ENCODE results near the gene KCND2. TPM values are rescaled to one million over a fixed set of nuclear protein-coding genes. Genes with fewer than 3 reads are reported as not detected.
A peak's percentile ranks its signal among the peaks of the same experiment; 100 is the strongest.
"Not testable (repeated sequence)": the region's sequence is repeated elsewhere in the genome, so short reads cannot be mapped to it uniquely, and the experiment has no call there.

KCND2 gene
- total RNA-seq, 1 donor from 2014 or later: 0.40 TPM

DNA sequence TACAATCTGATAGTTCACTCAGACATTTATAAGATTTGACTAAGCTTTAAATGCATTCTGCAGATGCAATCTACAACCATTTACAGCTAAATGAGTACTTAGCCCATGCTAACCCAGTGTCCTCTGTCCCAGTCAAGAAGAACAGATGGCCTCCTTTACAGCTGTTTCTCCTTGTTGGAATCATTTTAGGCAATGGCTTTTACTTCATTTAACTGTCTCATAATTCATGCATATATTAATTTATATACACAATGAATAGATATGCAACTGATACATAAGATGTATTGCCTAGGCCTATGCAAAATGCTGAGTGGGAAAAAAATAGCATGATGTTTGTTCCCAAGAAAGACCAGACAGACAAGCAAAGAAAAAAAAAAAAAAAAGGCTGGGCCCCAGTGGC is 502.8 kb downstream of the KCND2 start:
- ATAC-seq: no peak
- intact Hi-C loops (cut with DNase I): no loop called here
- DNase-seq (ENCODE audit: low spot score): no peak

DNA sequence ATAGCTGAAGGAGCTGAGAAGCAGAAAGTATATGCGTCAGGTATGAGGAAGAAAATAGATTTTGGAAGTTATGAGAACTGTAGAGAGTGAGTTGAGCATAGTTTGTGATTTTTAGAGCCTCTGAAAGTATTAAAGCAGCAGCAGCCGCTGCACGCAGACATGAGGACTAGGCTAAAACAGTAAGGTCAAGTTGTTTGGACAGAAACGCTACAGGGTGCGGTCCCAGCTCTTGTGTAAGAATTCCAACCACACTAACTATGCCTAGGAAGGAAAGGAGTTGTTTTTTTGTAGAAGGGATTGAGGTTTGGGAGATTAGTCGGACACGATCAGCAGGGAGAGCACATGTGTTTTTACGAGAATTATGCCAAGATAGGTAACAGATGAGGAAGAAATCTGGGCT is 506.1 kb downstream of the KCND2 start:
- ATAC-seq; DNase-seq (ENCODE audit: low spot score); intact Hi-C loops (cut with DNase I): not testable (repeated sequence)

DNA sequence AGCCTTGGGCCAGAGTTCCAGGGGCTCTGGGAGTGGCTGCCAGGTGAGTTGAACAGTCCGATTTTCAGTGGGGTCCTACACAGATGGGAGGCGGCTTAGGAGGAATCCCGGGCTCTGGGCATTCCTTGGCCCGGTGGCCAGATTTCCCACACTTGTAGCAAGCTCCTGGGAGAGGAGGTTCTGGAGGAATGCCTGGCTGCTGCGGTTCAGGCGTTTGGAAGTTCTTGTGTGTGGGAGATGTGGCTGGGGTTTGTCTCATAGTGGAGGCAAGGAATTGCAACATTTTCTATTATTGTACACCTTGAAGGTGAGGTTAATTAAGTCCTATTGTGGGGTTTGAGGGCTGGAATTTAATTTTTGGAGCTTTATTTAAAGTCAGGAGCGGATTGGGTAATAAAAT is 507.5 kb downstream of the KCND2 start:
- DNase-seq (ENCODE audit: low spot score); intact Hi-C loops (cut with DNase I); ATAC-seq: not testable (repeated sequence)

DNA sequence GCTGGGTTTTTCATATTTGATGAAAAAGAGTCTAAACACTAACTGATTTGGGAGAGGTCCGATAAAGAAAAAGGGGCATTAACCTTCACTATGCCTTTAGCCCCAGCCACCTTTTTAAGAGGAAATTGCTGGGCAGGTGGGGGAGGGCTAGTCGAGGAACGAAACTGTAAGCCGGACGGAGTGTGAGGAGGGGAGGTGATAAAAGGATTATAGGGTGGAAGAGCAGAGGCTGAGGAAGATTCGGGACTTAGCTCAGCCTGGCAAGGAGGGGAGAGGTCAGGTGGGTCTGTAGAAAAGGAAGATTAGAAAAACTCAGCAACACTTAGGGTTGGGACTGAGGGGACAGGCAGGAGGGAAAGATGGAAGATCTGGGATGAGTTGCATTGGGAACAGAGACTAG is 508.0 kb downstream of the KCND2 start:
- DNase-seq (ENCODE audit: low spot score) (no peak), ATAC-seq (no peak)
- intact Hi-C loops (cut with DNase I): no loop called here

DNA sequence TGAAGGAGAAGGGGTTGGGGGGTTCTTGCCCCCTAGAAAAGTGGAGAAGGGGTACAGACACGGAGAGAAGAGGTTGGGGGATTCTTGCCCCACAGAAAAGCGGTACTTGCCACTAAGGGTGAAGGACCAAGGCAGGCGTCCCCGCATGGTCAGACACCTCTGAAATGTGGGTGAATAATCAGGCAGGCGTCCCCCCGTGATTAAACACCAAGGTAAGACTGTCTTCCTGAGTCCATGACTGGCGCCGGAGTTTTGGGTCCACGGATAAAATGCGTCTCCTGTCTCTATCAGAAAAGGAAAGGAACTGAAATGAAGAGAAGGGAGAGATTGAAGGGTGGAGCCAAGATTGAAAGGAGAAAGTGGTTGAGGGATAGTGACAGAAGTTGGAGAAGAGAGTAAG is 508.9 kb downstream of the KCND2 start:
- DNase-seq (ENCODE audit: low spot score); ATAC-seq; intact Hi-C loops (cut with DNase I): not testable (repeated sequence)

DNA sequence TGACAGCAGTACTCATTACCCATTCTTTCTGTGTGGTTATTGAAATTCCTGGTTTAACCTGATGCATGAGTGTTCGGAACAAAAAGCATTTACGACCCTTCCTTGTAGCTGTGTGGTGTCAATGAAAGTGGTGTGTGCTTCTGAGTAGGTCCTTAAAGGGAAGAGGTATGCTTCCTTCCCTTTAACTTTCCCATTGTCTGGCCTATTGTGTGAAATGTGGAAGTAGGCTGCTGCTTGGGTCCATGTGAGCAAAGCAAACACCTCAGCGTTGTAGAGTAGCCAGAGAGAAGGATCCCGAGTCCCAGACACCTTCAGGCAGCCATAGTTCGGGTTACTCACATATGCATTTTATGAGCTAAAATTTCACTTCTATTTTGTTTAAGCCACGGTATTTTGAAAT is 510.3 kb downstream of the KCND2 start:
- ATAC-seq (no peak), DNase-seq (ENCODE audit: low spot score) (no peak)
- intact Hi-C loops (cut with DNase I): no loop called here

DNA sequence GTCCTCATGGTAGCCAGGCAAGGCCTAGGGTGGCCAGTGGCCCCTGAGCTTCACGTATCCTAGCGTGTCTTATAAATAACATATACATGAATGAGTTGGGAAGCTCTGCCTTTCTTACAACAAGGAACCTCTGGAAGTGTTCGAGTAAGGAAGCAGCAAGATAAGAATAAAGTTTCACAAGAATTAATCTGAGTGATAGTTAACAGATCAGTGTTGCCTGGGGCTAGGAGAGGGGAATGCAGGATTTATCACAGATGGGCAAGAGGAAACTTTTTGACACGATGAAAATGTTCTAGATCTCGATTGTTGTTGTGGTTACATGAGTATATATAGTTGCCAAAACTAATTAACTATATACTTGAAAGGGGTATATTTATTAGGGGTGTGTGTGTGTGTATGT is 510.7 kb downstream of the KCND2 start:
- DNase-seq (ENCODE audit: low spot score): no peak
- intact Hi-C loops (cut with DNase I): no loop called here
- no peak for ATAC-seq

DNA sequence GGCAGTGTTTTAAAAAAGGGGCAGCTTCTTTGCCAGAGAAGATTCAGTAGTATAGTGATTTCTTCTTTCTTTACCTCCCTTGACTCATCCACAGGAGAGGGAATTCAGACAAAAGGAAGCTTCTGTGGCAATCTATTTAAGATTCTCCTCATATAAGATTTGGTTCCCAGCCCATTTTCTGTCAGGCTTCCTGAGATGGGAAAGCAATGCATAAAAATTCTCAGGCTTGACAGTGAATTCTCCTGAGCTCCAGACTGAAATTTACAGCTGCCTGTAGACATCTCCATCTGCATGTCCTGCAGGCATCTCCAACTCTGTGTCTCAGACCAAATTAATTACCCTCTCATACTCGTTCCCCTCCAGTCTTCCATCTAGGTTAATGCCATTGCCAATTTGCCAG is 512.1 kb downstream of the KCND2 start:
- ATAC-seq: no peak
- DNase-seq (ENCODE audit: low spot score): no peak
- intact Hi-C loops (cut with DNase I): no loop called here

DNA sequence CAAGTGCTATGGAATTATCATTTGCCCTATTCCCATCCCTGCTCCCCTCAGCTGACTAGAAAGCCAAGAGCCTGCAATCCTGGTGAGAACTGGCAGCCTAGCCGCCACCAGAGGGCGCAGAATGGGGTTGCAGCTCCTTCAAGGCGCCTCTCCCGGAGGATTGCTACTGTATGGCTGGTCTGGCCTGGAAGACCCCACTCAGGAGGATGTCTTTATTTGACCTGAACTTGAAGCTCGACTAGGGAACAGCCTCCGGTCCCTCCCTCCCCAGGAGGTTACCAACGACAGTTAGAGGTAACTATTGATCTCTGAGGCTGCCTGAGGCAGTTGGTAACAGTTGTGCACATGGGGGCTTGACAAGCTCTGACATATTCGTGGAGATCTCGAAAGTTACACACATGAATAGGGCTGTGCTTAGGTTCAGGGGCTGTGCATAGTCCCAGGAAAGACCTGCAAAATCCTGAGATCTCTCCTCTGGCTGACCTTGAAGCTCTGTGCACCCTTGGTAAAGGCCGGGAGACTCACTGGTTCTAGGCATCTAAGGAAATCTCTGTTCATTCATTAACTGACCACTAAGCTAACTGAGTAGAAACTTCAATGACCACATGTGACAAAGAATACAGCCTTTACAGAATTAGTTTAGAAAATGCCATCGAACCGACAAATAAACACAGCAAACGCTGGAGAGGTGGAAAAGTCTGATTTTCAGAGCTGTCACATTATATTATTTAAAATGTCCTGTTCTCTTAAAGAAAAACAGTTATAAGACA is 519.3 kb downstream of the KCND2 start:
- peak; percentile 89 for ATAC-seq
- DNase-seq (ENCODE audit: low spot score): peak; percentile 82
- intact Hi-C loops (cut with DNase I): no loop called here

DNA sequence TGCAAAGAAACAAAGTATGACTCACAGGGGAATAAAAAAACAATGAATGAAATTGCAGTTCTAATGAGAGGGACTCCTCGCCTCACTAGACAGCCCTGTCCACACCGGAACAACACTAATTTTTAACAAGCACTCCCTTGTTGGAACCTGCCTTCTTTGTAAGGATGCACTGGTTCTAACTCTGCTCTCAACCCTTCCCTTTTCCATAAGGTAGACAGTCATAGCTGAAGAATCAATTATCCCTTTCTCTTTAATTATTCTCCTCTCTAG is 519.8 kb downstream of the KCND2 start:
- intact Hi-C loops (cut with DNase I): no loop called here
- ATAC-seq (no peak), DNase-seq (ENCODE audit: low spot score) (no peak)

DNA sequence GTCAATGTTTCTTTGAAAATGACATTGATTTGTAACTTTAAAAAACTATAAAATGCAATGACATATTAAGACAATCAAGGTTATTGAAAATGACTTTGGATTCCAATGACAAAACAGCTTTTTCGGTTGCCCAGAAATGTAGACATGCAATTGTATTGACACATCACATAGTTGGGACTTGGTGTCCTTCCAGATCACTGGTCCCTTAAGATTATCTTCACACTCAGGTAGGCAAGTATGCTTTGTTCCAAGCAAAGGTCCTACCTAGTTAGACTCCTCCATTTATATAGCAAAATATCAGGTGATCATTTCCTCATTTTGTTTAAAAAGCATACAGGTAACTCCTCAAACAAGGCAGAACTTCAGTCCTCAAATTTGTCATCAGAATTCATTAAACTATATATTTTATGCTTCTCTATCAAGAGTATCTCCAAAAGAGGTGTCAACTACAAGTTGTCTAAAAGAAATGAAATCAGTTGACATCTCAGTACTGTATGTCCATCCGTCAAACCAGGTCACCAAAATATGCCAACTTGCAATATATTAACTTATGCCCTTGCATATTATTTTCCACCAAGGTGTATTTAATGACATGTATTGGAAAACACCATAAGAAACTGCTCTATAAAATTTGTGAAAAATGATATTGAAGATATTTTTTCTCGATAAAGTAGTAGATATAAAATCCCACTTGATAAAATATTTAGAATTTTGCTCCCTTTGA is 520.4 kb downstream of the KCND2 start:
- no peak for ATAC-seq
- intact Hi-C loops (cut with DNase I): no loop called here

DNA sequence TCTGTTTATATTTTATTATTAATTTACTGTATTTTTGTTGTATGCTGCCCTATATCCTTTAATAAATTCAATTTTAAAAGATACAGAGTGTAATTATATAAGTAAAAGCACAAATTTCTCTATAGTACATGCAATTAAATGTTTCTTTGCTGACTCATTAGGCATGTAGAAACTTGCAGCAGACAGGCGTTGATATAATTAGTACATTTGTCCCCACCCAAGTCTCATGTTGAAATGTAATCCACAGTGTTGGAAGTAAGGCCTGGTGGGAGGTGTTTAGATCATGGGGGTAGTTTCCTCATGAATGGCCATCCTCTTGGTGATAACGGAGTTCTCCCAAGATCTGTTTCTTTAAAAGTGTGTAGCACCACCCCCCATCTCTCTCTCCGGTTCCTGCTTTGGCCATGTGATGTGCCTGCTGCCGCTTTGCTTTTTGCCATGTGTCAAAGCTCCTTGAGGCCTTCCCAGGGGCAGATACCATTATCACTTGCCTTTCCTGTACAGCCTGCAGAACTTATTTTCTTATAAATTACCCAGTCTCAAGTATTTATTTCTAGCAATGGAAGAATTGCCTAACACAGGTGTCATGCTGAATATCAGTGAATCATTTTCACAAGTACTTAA is 521.2 kb downstream of the KCND2 start:
- DNase-seq (ENCODE audit: low spot score) (no peak), ATAC-seq (no peak)
- intact Hi-C loops (cut with DNase I): no loop called here

More for the DNA sequence above, 520.4 kb downstream of the KCND2 start:
- DNase-seq (ENCODE audit: low spot score): no peak

DNA sequence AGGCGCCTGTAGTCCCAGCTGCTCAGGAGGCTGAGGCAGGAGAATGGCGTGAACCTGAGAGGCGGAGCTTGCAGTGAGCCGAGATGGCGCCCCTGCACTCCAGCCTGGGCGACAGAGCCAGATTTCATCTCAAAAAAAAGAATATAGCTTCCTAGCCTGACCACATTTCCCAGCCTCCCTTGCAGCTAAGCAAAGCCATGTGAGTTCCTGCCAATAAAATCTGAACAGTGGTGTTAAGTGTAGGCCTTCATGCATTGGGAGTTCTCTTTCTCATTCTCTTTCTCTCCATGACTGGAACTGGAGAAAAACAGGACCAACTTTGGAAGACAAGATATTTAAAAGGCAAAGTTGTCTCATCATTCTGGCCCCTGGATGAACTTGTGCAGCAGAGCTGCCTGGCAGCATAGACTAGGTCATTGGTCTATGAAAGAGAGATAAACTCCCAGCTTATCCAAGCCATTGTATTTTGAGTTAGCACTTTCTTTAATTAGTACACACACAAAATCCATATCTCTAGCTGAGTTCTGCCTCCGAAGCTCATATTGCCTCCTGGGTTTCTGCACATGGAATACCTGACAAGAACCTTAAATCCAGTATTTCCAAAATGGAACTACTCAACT is 524.2 kb downstream of the KCND2 start:
- DNase-seq (ENCODE audit: low spot score) (no peak), ATAC-seq (no peak)
- intact Hi-C loops (cut with DNase I): no loop called here

DNA sequence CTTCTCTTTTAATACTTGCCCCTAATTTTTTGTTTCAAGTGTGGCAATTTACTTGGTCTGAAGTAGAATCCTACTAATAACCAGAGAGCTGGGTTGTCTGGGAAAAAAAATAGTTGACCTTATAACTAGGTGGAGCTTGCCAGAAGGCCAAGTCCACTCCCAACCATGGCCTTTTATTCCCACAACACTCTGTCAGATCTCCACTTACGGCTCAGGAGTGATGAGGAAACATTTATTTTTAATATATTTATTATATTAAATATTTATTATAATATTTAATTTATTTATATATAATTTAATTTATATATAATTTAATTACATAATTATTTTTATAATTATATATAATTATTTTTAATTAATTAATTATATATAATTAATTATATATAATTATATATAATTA is 526.2 kb downstream of the KCND2 start:
- ATAC-seq (no peak), DNase-seq (ENCODE audit: low spot score) (no peak)
- intact Hi-C loops (cut with DNase I): no loop called here

Data from sciatic nerve (tissue), 2 donors.